ENCODE data around the gene RRP8.

GRCh38 chr11:6632116-6633073, 29.0 kb upstream of the RRP8 start:
- TF ChIP-seq CTCF (IDR thresholded peaks at IDR 0.05) (no peak), EZH2 (IDR thresholded peaks at IDR 0.05; ENCODE audit: borderline replicate concordance, insufficient read depth, low read depth, low read length, poor library complexity, severe bottlenecking) (no peak)

Data from B cell (primary cell).